ENCODE results near the gene GMDS.

Gene GMDS

GRCh38 chr6:1972962-1973361 lies 272.4 kb downstream of the GMDS start:
- H3K4me1 ChIP-seq (ENCODE audit: insufficient read depth, low read length, poor library complexity, severe bottlenecking): peaks cover 15% of the 10 kb centered on the region
- no peak overlapping the region for H2AFZ ChIP-seq (ENCODE audit: low read length)
- no peak overlapping the region for H3K4me2 ChIP-seq (ENCODE audit: low read depth, low read length, poor library complexity, severe bottlenecking)
- TF ChIP-seq CTCF (conservative IDR thresholded peaks at IDR 0.05; ENCODE audit: low read length) (no peak), EZH2phosphoT487 (IDR thresholded peaks at IDR 0.05; ENCODE audit: borderline replicate concordance) (no peak)
- no peak overlapping the region for H3K4me3 ChIP-seq (ENCODE audit: low read length, poor library complexity, severe bottlenecking)
- no peaks in the 10 kb centered on the region for H3K9me3 ChIP-seq (ENCODE audit: insufficient read depth, low read depth, low read length)
- no peaks in the 10 kb centered on the region for H3K79me2 ChIP-seq (ENCODE audit: insufficient read depth, low read length)
- H4K20me1 ChIP-seq (ENCODE audit: insufficient read depth, low read length, poor library complexity, severe bottlenecking): no peaks in the 10 kb centered on the region
- no peaks in the 10 kb centered on the region for H3K27me3 ChIP-seq (ENCODE audit: insufficient read depth, low read length, poor library complexity, severe bottlenecking)
- no peaks in the 10 kb centered on the region for H3K36me3 ChIP-seq (ENCODE audit: insufficient read depth, low read length)
- H3K9me2 ChIP-seq (replicated peaks; ENCODE audit: low read depth, low read length): no peaks in the 10 kb centered on the region
- no peaks in the 10 kb centered on the region for H3F3A ChIP-seq (ENCODE audit: low read depth)
- no peak overlapping the region for H3K9ac ChIP-seq (ENCODE audit: low read depth, low read length, poor library complexity, severe bottlenecking)

- no peaks in the 10 kb centered on the region for H3K9me3 ChIP-seq (ENCODE audit: insufficient read depth, low read depth, low read length)
- peaks cover 15% of the 10 kb centered on the region for H3K4me1 ChIP-seq (ENCODE audit: insufficient read depth, low read length, poor library complexity, severe bottlenecking)
- no peak overlapping the region for H3K4me3 ChIP-seq (ENCODE audit: low read length, poor library complexity, severe bottlenecking)
- no peaks in the 10 kb centered on the region for H3K36me3 ChIP-seq (ENCODE audit: insufficient read depth, low read length)
- H3F3A ChIP-seq (ENCODE audit: low read depth): no peaks in the 10 kb centered on the region
- no peak overlapping the region for H3K9ac ChIP-seq (ENCODE audit: low read depth, low read length, poor library complexity, severe bottlenecking)
- no peaks in the 10 kb centered on the region for H3K9me2 ChIP-seq (replicated peaks; ENCODE audit: low read depth, low read length)
- TF ChIP-seq CTCF (conservative IDR thresholded peaks at IDR 0.05; ENCODE audit: low read length): no peak
- TF ChIP-seq EZH2phosphoT487 (IDR thresholded peaks at IDR 0.05; ENCODE audit: borderline replicate concordance): no peak
- no peak overlapping the region for H2AFZ ChIP-seq (ENCODE audit: low read length)
- H4K20me1 ChIP-seq (ENCODE audit: insufficient read depth, low read length, poor library complexity, severe bottlenecking): no peaks in the 10 kb centered on the region
- H3K27me3 ChIP-seq (ENCODE audit: insufficient read depth, low read length, poor library complexity, severe bottlenecking): no peaks in the 10 kb centered on the region
- no peaks in the 10 kb centered on the region for H3K79me2 ChIP-seq (ENCODE audit: insufficient read depth, low read length)
- no peak overlapping the region for H3K4me2 ChIP-seq (ENCODE audit: low read depth, low read length, poor library complexity, severe bottlenecking)
Measured at GRCh38 chr6:1971612-1972011, 273.8 kb downstream of the GMDS start.

GRCh38 chr6:1970151-1970561 lies 275.2 kb downstream of the GMDS start:
- no peaks in the 10 kb centered on the region for H3F3A ChIP-seq (ENCODE audit: low read depth)
- no peak for TF ChIP-seq EZH2phosphoT487 (IDR thresholded peaks at IDR 0.05; ENCODE audit: borderline replicate concordance)
- no peak for TF ChIP-seq CTCF (conservative IDR thresholded peaks at IDR 0.05; ENCODE audit: low read length)
- H3K9me2 ChIP-seq (replicated peaks; ENCODE audit: low read depth, low read length): no peaks in the 10 kb centered on the region
- peak overlapping the region; percentile 55 for H3K4me2 ChIP-seq (ENCODE audit: low read depth, low read length, poor library complexity, severe bottlenecking)
- no peaks in the 10 kb centered on the region for H3K9me3 ChIP-seq (ENCODE audit: insufficient read depth, low read depth, low read length)
- no peak overlapping the region for H2AFZ ChIP-seq (ENCODE audit: low read length)
- H3K79me2 ChIP-seq (ENCODE audit: insufficient read depth, low read length): no peaks in the 10 kb centered on the region
- no peaks in the 10 kb centered on the region for H4K20me1 ChIP-seq (ENCODE audit: insufficient read depth, low read length, poor library complexity, severe bottlenecking)
- no peaks in the 10 kb centered on the region for H3K36me3 ChIP-seq (ENCODE audit: insufficient read depth, low read length)
- no peaks in the 10 kb centered on the region for H3K27me3 ChIP-seq (ENCODE audit: insufficient read depth, low read length, poor library complexity, severe bottlenecking)
- H3K4me3 ChIP-seq (ENCODE audit: low read length, poor library complexity, severe bottlenecking): no peak overlapping the region
- peaks cover 24% of the 10 kb centered on the region for H3K4me1 ChIP-seq (ENCODE audit: insufficient read depth, low read length, poor library complexity, severe bottlenecking)
- H3K9ac ChIP-seq (ENCODE audit: low read depth, low read length, poor library complexity, severe bottlenecking): peak overlapping the region; percentile 25

Measured in Loucy (cell line).